Neutrophil (primary cell): Measurements from ENCODE around the gene NXN.

Experiments
- H3K27ac ChIP-seq: fragments of 200-600 bp; sonication (generic); 2 replicates; pipeline ENCODE4 v1.5.1; 2016; ENCODE audit warnings: mild to moderate bottlenecking, moderate library complexity
- H3K27me3 ChIP-seq: fragments of 200-600 bp; sonication (generic); 2 replicates; pipeline ENCODE4 v1.6.0; 2016; ENCODE audit warnings: mild to moderate bottlenecking
- H3K36me3 ChIP-seq: fragments of 200-600 bp; sonication (generic); 2 replicates; pipeline ENCODE4 v1.5.1; 2017
- H3K4me1 ChIP-seq, 2 experiments: fragments of 200-600 bp in 1 of 2; sonication (generic) in 1 of 2; 1 replicate in 1 of 2; 2 replicates in 1 of 2; pipeline versions ENCODE4 v1.5.1 to v1.6.1; 2013 to 2016; ENCODE audit warnings: low read depth in 1 of 2, low read length in 1 of 2, mild to moderate bottlenecking in 1 of 2, moderate library complexity in 1 of 2; ENCODE audit not compliant: control insufficient read depth in 1 of 2, insufficient read depth in 1 of 2
- H3K4me3 ChIP-seq, 2 experiments: fragments of 200-600 bp in 1 of 2; sonication (generic) in 1 of 2; 1 replicate in 1 of 2; 2 replicates in 1 of 2; pipeline ENCODE4 v1.5.1; 2013 to 2016; ENCODE audit warnings: low read depth in 1 of 2, low read length in 1 of 2, mild to moderate bottlenecking in 1 of 2, moderate library complexity in 1 of 2
- H3K9me3 ChIP-seq: fragments of 200-600 bp; sonication (generic); 2 replicates; pipeline ENCODE4 v1.5.1; 2016
- TF ChIP-seq, protein P1 (sequence below): fragments of 200-600 bp; sonication (generic); IDR thresholded peaks from 2 replicates; pipeline ENCODE4 v1.5.1; 2016; ENCODE audit warnings: antibody characterized with exemption

NXN gene

DNA sequence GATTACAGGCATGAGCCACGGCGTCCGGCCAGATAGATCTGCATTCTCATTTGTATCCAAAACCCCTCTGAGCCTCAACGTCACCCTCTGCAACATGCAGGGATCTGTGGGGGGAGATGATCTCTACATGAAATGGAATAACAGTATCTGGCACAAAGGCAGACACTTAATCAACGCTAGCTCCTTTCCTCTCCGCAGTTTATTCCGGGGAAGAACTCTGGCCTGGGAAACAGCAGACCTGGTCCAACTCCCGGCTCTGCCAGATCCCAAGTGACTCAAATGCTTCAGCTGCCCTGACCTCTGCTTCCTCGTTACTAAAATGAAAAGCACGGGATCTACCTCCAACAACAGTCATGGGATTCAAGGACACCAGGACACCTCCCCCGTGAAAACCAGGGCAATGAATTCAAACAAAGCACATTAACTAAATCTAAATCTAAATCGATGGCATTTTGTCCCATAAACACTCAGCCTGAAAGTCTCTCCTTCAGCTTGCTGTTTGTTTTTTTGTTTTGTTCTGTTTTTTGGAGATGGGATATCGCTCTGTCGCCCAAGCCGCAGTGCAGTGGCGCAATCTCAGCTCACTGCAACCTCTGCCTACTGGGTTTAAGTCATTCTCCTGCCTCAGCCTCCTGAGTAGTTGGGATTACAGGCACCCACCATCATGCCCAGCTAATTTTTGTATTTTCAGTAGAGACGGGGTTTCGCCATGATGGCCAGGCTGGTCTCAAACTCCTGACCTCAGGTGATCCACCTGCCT lies 78.2 kb downstream of the NXN start:
- no peak overlapping the region for H3K4me3 ChIP-seq
- TF ChIP-seq, protein P1, sequence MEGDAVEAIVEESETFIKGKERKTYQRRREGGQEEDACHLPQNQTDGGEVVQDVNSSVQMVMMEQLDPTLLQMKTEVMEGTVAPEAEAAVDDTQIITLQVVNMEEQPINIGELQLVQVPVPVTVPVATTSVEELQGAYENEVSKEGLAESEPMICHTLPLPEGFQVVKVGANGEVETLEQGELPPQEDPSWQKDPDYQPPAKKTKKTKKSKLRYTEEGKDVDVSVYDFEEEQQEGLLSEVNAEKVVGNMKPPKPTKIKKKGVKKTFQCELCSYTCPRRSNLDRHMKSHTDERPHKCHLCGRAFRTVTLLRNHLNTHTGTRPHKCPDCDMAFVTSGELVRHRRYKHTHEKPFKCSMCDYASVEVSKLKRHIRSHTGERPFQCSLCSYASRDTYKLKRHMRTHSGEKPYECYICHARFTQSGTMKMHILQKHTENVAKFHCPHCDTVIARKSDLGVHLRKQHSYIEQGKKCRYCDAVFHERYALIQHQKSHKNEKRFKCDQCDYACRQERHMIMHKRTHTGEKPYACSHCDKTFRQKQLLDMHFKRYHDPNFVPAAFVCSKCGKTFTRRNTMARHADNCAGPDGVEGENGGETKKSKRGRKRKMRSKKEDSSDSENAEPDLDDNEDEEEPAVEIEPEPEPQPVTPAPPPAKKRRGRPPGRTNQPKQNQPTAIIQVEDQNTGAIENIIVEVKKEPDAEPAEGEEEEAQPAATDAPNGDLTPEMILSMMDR: no peak

DNA sequence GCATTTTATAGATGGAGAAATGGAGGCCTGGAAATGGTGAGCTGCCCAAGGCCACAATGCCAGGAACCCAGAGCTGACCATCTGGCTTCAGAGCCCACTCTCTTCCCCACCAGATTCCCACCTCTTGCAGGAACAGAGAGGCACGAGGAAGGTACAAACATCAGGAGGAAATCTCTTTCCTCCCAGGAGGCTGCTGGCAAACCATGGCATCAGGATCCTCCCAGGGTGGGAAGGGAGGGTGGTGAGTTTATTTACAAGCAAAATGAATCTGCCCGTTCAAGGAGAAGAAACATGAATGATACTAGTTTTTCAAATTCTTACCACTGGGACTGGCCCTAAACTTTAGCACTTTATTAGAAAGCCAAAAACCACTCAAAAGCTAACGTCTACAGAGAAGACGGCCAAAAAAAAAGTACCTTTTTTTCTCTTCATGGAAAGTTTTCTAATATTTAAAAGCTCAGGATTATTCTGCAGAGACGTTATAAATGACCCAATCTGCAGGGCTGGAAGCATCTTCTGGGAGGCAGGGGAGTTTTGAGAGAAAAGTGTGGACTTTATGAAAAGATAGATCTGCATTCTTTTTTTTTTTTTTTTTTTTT lies 79.1 kb downstream of the NXN start:
- peaks cover 47% of the 10 kb centered on the region for H3K27me3 ChIP-seq
- peaks cover 25 to 28% of the 10 kb centered on the region in 2 experiments for H3K4me1 ChIP-seq
- no peaks in the 10 kb centered on the region for H3K9me3 ChIP-seq
- TF ChIP-seq, protein P1: no peak
- H3K4me3 ChIP-seq: no peak overlapping the region
- no peak overlapping the region for H3K27ac ChIP-seq
- H3K36me3 ChIP-seq: no peaks in the 10 kb centered on the region

More for the DNA sequence above, 78.2 kb downstream of the NXN start:
- H3K36me3 ChIP-seq: no peaks in the 10 kb centered on the region
- H3K9me3 ChIP-seq: no peaks in the 10 kb centered on the region
- peaks cover 29 to 31% of the 10 kb centered on the region in 2 experiments for H3K4me1 ChIP-seq
- H3K27me3 ChIP-seq: peaks cover 53% of the 10 kb centered on the region
- H3K27ac ChIP-seq: no peak overlapping the region

DNA sequence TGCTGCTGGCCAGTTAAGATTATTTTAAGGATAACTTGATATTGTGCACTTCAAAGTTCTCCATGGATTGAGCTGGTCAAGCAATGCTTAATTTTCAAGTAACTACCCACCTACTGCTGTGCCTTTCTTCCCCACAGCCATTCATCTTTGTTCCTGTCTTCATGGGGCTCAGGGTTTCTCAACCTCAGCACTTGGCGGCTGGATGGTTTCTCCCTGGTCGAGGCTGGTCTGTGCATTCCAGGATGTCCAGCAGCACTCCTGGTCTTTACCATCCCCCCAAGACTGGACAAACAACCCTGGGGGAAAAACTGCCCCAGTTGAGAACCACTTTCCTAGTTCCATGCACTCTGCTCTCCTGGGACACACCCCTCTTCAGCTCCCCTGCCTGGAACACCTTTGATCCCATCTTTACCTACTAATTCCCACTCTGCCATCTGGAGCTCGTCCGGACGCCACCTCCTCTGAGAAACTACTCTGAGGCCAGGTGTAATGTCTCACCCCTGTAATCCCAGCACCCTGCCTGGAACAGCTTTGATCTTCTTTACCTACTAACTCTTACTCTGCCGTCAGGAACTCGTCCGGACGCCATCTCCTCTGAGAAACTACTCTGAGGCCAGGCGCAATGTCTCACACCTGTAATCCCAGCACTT lies 81.5 kb downstream of the NXN start:
- Histone ChIP-seq H3K4me1 (peaks cover 25 to 28% of the 10 kb centered on the region in 2 experiments), H3K4me3 (no peak overlapping the region), H3K9me3 (no peaks in the 10 kb centered on the region), H3K36me3 (no peaks in the 10 kb centered on the region), H3K27me3 (peaks cover 23% of the 10 kb centered on the region), H3K27ac (peak overlapping the region; percentile 72)
- TF ChIP-seq, protein P1: no peak

DNA sequence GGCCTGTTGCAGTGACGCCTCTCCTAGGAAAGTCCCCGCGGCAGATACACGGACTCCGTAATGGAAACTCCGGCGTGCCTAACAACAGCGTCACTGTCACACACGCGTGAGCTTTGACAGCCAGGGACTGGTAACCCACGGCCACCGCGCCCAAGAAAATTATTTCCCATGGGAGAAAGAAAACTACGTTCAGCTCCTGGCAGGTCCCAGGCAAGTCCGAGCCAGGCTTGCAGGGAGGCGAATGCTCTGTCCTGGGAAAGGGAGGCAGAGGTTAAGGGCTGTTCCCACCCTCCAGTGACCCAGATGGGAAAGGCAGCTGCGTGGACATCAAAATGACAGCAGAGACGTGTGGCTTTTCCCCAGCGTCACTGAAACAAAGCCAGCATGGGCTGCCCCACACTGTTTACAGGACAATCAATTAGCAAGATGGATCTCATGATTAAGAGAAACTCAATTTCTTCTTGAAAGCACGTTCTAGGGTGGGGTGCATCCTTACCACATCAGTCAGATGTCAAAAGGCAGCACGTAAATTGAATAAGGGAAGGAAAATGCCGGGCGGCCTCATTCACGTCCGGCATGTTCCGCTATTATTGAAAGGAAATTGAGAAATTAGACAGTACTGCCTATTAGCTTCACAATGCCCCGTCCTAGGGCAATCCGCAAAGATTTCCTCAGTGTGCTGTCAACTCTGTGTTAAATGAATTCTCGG lies 82.5 kb downstream of the NXN start:
- H3K4me3 ChIP-seq: peak overlapping the region in 1 of 2 experiments; percentile 14
- TF ChIP-seq, protein P1: no peak

DNA sequence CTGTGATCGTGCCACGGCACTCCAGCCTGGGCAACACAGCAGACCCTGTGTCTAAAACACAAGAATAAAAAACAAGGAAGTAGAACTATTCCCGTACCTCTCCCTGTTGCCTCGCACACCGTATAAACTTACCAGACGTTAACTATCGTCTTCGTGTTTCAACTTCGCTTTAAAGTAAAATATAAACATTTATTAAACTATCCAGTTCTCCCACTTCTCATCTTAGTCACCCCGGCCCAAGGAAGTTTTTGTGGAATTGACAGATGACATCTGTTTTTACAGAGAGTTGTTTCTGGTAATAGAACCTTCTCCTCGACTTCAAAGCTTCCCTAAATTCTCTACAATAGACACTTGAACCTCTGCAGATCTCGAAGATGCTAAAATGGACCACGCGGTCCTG lies 83.1 kb downstream of the NXN start:
- Histone ChIP-seq H3K27ac (no peak overlapping the region), H3K27me3 (peaks cover 14% of the 10 kb centered on the region), H3K9me3 (no peaks in the 10 kb centered on the region), H3K4me3 (no peak overlapping the region), H3K4me1 (peaks cover 25 to 28% of the 10 kb centered on the region in 2 experiments), H3K36me3 (no peaks in the 10 kb centered on the region)
- TF ChIP-seq, protein P1: no peak

More for the DNA sequence above, 82.5 kb downstream of the NXN start:
- Histone ChIP-seq H3K27ac (peak overlapping the region; percentile 72), H3K27me3 (peaks cover 18% of the 10 kb centered on the region), H3K4me1 (peaks cover 25 to 28% of the 10 kb centered on the region in 2 experiments), H3K9me3 (no peaks in the 10 kb centered on the region), H3K36me3 (no peaks in the 10 kb centered on the region)
